ENCODE data around the gene TCF20.

The TCF20 gene

GRCh38 chr22:42258126-42258525 is 12.3 kb downstream of the TCF20 start:
- DNase-seq (ENCODE audit: low spot score) = no peak

DNA sequence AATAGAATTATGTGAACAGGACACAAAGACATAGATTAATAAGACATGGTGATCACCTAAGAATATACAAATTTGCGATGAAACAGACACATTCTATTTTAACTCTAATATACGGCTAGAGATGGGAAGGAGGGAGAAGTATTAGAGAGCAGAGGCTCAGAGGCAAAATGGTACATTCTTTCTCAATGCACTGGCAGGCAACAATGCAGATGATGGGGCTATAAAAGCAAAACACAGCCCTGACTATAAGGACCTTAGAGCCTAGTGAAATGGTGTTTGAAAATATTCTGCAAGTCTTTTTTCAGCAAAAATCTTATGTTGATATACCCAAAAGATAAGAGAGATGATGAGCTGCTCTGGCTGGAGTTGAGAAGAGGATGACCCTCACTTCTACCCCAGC is 13.1 kb downstream of the TCF20 start:
- DNase-seq (ENCODE audit: low spot score) = no peak

DNA sequence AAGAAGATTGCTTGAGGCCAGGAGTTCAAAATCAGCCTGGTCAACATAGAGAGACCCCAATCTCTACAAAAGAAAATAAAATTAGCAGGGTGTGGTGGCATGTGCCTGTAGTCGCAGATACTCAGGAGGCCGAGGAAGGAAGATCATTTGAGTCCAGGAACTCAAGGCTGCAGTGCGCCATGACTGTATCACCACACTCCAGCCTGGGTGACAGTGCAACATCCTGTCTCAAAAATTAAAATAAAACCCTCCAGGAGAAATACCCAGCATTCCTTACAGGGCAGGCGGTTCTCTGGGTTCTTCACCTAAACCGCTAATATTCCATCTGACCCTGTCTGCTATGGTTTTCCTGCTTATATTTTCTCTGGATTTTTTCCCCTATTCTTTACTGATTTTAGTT is 13.5 kb downstream of the TCF20 start:
- DNase-seq (ENCODE audit: low spot score) = no peak

GRCh38 chr22:42256220-42256619 is 14.2 kb downstream of the TCF20 start:
- no peak for DNase-seq (ENCODE audit: low spot score)

- no peak for DNase-seq (ENCODE audit: low spot score)
These were observed 20.6 kb downstream of the TCF20 start for GRCh38 chr22:42249831-42250230.

GRCh38 chr22:42248995-42249394 is 21.5 kb downstream of the TCF20 start:
- DNase-seq (ENCODE audit: low spot score) = no peak

DNA sequence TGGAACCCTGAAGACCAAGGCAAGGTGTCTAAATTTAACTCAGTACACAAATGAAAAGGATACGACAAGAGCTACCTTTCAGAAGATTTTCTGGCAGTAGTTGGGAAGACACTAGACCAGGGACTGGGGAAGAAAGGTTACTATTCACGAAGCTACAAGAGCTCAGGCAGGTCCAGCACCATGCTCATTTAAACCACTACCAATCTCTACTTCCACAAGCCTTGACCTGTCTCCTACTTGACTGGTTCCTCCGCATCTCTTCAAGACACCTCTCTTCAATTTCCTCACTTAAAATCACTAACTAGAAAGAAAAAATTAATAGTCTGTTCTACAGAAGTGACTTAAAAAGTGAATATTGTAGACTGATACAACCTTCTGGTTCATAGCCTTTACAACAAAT is 22.9 kb downstream of the TCF20 start:
- DNase-seq (ENCODE audit: low spot score) = no peak

DNA sequence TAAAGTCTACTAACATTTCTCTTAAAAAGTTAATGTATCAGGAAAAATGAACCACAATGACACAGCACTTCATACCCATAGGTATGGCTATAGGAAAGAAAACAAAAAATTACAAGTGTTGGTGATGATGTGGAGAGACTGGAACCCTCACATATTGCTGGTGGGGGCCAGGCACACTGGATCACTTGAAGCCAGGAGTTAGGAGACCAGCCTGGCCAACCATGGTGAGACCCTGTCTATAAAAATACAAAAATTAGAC is 26.7 kb downstream of the TCF20 start:
- DNase-seq (ENCODE audit: low spot score) = no peak

- no peak for DNase-seq (ENCODE audit: low spot score)
These were observed 33.6 kb downstream of the TCF20 start for GRCh38 chr22:42236848-42237247.

GRCh38 chr22:42236268-42236667 is 34.2 kb downstream of the TCF20 start:
- DNase-seq (ENCODE audit: low spot score) = no peak

DNA sequence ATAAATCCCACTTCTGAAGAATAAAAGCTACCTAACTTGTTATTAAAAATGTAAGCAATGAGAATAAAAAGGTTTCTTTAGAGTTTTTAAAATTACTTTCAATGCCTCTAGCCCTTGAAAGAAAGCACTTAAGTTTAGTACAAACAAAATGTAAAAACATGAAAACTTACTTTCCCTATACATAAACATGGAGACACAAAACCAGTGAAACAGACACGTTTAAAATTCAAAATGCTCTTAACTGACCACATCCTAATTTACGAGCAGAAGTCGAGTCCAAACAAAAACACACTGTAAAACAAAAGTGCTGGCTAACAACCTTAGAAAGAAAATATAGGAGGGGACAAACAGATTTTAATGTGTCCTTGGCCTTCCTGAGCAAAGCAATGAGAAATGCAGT is 36.6 kb downstream of the TCF20 start:
- no peak for DNase-seq (ENCODE audit: low spot score)

DNA sequence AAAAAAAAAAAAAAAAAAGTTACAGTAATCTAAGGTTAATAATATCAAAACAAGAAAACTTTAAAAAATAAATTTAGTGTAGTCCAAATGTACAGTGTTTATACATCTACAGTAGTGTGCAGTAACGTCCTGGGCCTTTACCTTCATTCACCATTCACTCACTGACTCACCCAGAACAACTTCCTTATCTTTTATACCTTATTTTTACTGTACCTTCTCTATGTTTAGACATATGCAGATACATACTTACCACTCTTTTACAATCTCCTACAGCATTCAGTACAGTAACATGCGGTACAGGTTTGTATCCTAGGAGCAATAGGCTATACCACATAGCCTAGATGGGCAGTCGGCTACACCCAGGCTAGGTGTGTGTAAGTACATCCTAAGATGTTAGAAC is 38.5 kb downstream of the TCF20 start:
- DNase-seq (ENCODE audit: low spot score) = no peak

DNA sequence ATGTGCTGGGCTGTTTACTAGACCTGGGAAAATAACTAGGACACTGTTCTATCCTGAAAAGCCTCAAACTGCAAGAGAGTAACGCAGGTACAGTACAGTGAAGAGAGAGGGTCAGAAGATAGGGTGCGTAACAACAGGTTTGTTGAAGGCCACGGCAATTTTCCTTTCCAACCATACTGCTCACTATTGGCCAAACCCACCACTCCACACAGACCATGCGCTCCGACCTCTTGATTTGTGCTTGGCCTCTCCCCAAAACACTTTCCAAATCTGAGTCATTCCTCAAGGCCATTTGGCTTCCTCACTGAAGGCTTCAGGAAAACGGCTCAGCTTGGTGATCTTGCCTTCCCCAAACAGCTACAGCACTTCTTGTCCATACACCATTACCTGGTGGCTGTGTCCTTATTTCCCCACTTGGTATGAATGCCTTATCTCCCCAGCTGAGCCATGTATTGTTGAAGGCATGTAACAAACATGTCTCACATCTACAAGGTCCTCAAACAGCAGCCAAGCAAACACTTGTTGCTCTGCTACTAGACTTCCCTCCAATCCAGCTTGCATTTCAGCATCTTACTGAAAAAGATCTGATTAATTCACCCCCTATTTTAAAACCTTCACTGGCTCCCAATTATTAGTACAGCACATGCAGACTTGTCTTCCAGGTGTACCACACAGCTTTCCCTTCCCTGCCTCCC is 40.9 kb downstream of the TCF20 start:
- no peak for DNase-seq (ENCODE audit: low spot score)

GRCh38 chr22:42228483-42228882 is 42.0 kb downstream of the TCF20 start:
- no peak for DNase-seq (ENCODE audit: low spot score)

- DNase-seq (ENCODE audit: low spot score) = no peak
These were observed 43.0 kb downstream of the TCF20 start for GRCh38 chr22:42227435-42227834.

DNA sequence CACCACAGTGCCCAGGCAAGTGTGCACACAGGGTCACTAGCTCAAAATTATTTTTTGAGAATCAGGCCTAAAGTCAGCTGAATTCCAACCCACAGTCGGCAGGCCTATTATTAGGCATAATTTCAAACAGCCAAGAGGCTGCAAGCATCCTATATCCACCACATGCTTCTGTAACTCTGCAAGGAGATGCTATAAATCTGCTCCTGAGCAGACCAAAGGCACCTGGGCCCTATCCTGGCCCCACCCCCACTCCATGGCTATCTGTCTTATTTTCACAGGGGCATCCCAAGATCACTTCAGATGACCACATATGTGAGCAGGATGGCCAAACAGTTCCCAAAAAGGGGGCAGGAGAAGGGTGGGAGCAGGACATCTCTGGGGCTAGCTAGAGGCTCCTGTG is 44.6 kb downstream of the TCF20 start:
- no peak for DNase-seq (ENCODE audit: low spot score)

DNA sequence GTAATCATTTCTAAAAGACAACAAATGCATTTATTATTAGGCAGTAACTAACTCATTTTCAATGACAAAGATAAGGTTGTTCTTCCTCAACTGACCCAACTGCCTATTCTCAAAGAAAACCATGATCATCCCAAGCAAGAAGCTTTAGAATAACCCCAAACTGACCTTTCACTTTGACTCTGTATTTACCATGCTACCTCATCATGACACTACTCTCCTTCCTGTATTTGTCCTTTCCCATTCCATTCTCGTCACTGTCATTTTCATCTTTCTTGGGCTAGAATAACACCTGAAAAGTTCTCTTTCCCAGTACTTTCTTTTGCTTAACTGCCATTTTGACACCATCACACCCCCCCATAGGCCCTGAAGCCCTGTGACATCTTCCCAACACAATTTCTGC is 48.3 kb downstream of the TCF20 start:
- DNase-seq (ENCODE audit: low spot score) = no peak
